Measurements from ENCODE around the gene RAB35. TPM values are rescaled to one million over a fixed set of nuclear protein-coding genes. Genes with fewer than 3 reads are reported as not detected.
"Not testable (repeated sequence)": the region's sequence is repeated elsewhere in the genome, so short reads cannot be mapped to it uniquely, and the experiment has no call there.

The RAB35 gene
- total RNA-seq, 1 donor from 2014 or later, result 38.8 TPM

DNA sequence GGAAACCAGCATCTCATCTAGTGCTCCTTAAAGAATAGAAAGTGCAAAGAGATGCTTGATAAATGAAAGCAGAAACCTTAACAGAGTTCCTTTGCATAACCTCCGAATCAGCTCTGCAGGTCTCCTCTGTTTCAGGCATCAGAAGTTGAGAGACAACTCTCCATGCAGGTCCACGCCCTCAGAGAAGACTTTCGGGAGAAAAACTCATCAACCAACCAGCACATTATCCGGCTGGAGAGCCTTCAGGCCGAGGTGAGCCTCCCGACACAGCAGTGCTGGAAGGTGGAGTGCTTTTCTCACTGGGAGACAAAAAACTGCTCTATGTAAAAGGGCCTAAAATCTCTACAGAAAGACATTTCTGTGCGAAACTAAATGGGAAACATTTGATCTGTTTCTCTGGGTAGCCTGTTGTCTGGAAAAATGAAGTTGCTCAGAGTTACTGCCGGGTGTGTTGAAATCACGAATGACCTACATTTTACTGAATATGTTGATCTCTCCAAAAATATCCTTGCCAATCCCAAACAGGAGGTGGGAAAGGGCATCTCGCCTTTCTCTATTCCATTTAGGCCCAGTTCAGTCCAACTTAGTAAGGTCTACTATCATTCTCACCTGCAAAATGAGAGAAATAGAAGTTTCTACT lies 54.9 kb downstream of the RAB35 start:
- DNase-seq (ENCODE audit: low read depth in 2 of 2), result no peak

DNA sequence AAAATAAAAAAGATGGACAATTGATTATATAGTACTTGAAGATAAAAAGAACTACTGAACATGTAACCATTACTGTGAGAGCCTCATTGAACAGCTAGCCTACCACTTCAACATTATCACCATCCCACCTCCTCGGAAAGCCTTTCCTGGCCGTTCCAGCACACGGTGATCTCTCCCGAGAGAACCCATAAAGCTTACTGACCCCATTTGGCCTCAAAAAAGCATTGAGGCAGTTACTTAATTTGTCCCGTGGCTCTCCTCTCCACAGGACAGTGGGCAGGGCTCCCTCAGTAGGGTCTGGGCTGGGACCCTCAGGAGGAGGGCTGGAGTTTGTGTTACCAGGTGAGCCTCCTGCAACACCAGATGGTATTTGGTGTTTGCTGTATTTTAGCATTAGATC lies 55.8 kb downstream of the RAB35 start:
- no peak for DNase-seq (ENCODE audit: low read depth in 2 of 2)

DNA sequence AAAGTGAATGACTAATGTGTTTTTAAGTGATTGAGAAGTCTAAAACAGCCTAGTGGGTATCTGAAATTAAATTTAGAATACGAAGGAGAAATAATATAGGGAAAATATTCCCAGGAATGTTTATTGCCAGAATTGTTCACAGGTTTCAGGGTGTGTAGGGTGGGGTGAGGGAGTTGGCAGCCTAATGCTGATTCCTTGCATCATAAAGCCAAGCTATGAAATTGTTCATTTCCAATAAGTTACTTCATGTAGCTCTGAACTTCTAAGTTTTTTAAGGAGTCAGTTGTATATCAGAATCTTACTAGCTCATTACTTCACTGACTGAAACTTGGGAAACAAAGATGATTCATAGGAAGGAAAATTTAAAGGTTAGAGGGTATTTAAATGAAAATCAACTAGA lies 56.4 kb downstream of the RAB35 start:
- DNase-seq (ENCODE audit: low read depth in 2 of 2), result no peak

DNA sequence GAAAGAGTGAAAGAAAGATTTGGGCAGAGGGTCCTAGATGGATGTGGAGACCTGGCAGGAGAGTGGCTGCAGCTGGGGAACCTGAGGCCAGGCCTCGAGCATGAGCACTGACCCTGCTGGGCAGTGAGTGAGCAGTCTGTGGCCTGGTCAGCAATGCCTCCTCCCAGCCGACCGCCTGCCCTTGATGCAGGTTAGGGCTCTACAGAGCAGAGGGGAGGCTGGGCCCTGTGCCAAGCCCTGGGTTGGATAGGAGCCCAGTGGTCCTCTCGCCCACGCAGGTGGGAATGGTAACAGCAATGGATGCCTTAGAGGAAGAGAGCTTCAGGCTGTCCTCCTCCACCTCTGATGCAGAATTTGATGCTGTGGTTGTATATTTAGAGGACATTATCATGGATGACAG lies 59.8 kb downstream of the RAB35 start:
- DNase-seq (ENCODE audit: low read depth in 2 of 2), result no peak

DNA sequence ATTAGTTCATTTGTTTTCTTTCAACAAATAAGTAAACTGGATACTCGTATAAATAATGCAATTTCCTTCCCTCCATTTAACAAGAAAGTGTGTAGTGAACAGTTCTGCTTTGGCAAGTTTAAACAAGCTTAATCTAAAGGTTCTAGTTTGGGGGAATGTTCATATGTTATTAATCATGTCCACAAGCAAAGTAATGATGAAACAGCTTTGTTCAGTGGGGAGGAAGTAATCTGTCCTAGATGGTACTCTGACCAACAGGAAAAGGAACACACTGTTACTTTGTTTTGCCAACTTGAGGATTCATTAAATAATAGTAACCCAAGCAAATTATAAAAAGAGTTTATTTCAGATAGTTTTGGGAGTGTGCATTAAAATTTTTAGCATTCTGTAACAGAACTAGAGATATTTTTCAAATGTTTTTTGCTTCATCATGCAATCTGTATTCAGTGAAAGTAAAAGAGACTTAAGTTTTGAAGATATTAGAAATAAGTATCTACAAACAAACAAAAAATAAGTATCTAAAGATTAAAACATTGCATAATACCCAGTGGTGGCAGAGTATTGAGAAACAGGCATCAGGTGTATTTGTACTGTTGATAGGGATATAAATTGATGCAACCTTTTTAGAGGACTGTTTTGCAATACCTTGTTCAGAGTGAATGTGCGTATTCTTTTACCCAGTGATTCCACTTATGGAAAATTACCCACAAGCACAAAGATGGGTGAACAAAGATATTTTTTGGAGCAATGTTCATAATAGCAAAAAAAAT lies 61.1 kb downstream of the RAB35 start:
- DNase-seq (ENCODE audit: low read depth in 2 of 2), result no peak

DNA sequence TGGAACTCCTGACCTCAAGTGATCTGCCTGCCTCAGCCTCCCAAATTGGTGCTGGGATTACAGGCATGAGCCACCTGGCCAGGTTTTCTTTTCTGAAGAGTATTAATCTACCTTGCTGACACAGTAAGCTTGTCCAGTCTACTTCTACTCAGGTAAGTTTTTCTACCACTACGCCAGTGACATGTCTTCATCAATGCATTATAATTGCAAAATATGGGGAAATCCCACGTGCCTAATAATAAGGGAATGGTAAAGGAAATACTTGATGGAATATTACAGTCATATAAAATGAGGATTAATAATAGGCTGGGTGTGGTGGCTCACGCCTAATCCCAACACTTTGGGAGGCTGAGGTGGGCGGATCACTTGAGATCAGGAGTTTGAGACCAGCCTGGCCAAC lies 62.3 kb downstream of the RAB35 start:
- no peak for DNase-seq (ENCODE audit: low read depth in 2 of 2)

DNA sequence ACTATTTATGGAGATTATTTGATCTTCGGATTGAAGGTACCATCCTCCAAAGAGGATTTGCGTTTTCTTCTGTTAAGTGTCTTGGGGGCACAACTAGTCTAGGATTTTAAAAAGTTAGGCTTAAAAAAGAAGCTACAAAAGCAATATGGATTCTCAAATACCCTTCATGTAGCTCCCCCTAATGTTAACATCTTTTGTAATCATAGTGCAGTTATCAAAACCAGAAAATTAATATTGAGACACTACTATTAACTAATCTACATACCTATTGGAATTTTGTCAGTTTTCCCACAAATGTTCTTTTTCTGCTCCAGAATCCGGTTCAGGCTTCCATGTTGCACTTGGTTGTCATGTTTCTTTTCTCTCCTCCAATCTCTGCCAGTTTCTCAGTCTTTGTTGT lies 65.0 kb downstream of the RAB35 start:
- DNase-seq (ENCODE audit: low read depth in 2 of 2), result no peak

DNA sequence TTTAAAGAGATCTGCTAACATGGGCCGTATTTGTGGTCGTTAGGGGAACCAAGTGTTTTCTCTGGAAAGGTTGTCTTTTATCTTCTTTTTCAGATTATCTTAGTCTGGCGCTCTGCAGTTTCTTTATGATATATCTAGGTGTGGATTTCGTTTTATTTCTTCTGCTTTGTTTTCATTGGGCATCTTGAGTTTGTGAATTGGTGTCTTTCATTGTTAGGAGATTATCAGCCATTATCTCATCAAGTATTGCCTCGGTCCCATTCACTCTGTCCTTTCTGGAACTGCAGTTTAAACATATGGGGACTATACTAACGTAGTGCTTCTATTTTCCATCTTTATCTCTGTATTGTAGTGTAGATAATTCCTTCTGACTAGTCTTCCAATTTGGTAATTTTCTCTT lies 67.1 kb downstream of the RAB35 start:
- no peak for DNase-seq (ENCODE audit: low read depth in 2 of 2)

DNA sequence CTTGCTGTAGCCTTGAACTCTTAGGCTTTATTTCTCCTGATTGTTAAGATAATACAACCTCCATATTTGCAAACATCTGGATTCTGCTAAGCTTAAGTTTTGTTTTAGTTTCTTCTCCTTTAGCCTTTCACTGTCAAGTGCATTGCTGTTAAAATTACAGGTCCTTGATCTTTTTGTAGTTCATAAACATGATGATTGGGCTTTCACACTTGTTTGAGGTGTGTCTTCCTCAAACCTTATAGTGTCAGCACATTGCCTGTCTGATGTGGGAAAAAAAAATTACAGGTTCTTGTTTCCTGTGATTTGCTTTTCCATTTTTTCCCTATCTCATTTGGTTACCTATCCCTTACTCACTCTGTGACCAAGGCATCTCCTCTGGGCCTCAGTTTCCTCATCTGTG lies 68.3 kb downstream of the RAB35 start:
- no peak for DNase-seq (ENCODE audit: low read depth in 2 of 2)

DNA sequence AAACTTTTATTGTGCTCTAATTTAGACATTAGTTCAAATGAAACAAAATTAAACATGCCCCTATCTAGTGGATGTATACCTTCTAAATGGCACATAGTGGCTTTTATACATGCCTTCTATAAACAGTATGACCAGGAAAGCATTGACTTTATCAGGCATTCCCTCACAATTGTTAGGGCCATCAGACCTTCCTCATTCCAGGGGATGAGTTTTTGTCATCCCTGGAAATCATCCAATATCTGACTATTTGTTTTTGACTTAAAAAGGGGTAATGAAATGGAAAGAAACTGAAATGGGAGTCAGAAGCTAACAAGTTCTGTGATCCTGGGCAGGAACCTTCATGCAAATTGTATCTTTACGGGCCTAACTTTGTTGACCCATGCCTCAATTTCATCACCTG lies 69.5 kb downstream of the RAB35 start:
- no peak for DNase-seq (ENCODE audit: low read depth in 2 of 2)

DNA sequence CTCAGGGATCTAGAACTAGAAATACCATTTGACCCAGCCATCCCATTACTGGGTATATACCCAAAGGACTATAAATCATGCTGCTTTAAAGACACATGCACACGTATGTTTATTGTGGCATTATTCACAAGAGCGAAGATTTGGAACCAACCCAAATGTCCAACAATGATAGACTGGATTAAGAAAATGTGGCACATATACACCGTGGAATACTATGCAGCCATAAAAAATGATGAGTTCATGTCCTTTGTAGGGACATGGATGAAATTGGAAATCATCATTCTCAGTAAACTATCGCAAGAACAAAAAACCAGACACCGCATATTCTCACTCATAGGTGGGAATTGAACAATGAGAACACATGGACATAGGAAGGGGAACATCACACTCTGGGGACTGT lies 71.2 kb downstream of the RAB35 start:
- not testable (repeated sequence) for DNase-seq (ENCODE audit: low read depth in 2 of 2)

Other genes starting within 250 kb of the RAB35 start
- gene CIT, start 239.4 kb downstream of the RAB35 start, total RNA-seq, result 5.3 and 9.6 TPM in 2 replicates
- gene BICDL1, start 127.5 kb downstream of the RAB35 start, total RNA-seq, result 0.13 TPM in 1 of 2 replicates, not detected in the other
- 68.0 and 83.6 TPM in 2 replicates for gene GCN1, start 78.0 kb upstream of the RAB35 start, total RNA-seq
- 2,789 and 3,613 TPM in 2 replicates for gene RPLP0, start 84.4 kb upstream of the RAB35 start, total RNA-seq
- gene PXN, start 149.0 kb upstream of the RAB35 start, total RNA-seq, result 49.3 and 73.2 TPM in 2 replicates
- under 0.01 TPM in 2 replicates for gene RNU4-2, start 175.2 kb upstream of the RAB35 start, total RNA-seq
- under 0.01 TPM in 2 replicates for gene RNU4-1, start 176.5 kb upstream of the RAB35 start, total RNA-seq
- 1.5 and 1.8 TPM in 2 replicates for gene SIRT4, start 185.6 kb upstream of the RAB35 start, total RNA-seq
- gene PLA2G1B, start 211.0 kb upstream of the RAB35 start, total RNA-seq, result not detected in 2 replicates